GM12874 (cell line): ENCODE data around the gene NEO1.

Experiments used
- CTCF ChIP-seq: IDR thresholded peaks from 2 replicates; pipeline ENCODE4 v1.5.1; 2011; ENCODE audit warnings: low read depth, mild to moderate bottlenecking, control low read depth, low read length, moderate library complexity; ENCODE audit not compliant: insufficient read depth

NEO1 gene

GRCh38 chr15:73249499-73249898 is 197.2 kb downstream of the NEO1 start:
- no peak for TF ChIP-seq CTCF

DNA sequence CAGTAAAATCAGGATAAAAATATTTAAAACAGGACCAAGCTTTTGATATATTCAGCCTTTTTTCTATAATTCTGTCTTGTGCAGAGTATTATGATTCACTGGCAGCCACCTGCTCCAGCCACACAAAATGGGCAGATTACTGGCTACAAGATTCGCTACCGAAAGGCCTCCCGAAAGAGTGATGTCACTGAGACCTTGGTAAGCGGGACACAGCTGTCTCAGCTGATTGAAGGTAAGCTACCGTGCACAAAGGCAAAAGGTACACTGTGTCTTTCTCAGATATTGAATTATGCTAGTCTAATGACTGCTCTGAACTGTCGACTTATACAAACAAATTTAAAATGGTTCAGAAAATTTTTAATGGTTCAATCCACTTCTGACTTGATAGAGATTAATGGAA is 202.3 kb downstream of the NEO1 start:
- TF ChIP-seq CTCF, result no peak

DNA sequence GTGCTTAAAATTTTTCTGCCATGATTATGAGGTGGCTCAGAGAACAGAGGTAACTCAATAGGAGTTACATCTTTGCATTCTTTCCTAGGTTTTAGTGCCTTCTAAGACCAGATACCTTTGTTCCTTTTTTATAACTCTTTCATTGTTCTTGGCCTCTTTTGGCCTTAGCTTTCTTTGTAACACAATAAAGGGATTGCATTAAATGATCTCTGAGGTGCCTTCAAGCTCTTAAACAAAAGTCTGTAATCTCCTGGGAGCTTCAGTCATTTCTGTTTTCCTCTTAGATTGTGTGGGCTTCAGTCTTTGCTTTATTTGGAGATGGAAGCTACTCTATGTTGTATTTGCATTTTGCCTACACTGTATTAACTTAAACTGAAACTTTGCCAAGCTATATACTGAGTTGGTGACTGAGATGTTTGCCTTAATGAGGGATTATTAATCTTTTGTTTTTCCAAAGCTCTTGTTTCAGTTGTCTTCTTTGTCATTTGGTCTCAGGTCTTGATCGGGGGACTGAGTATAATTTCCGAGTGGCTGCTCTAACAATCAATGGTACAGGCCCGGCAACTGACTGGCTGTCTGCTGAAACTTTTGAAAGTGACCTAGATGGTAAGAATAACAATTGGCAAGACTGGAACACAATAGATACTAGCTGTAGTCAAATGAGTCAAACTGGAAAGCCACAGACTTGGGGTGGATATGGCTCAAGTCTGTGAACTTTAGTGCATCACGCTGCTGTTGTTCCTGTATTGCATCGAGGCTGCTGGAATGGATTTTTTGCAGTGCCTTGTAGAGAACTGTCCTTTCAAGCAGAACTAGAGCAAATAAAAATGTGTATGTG is 206.2 kb downstream of the NEO1 start:
- TF ChIP-seq CTCF, result no peak

DNA sequence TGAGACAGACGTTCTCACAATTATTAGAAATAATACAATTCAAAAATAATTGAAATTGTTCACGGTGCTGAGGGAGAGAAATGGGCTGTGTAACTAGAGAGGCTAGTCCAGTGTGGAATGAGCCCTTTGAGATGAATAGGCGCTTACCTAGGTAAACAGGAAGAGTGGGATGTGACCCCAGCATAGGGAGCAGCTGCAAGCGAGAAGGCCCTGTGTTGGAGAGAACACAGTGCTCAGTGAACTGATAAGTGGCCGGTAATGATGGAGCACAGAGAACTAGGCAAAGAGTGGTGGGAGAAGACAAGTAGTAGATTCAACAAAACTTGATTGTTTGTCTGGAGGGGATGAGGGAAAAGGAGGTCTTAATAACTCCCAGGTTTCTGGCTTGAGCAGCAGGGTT is 212.6 kb downstream of the NEO1 start:
- TF ChIP-seq CTCF, result no peak

- TF ChIP-seq CTCF, result peak; percentile 84
These were observed 213.4 kb downstream of the NEO1 start for GRCh38 chr15:73265536-73266153.

DNA sequence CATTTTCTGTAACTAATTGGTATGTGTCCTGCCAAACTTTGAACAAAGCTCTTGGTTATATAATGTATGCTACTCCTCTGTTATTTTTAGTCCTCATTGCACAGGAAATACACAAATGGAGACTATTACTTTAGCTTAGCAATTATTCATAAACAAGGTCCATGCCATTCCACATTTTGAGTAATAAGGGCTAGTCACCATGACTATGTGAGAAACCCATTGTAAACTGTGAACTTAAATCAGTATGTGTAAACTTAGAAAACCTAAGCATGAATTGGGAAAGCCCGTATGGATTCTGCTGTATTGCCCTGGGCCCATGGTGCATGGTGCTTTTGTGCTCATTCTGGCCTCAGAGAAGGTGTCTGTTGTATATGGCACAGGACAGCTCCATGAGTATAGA is 216.2 kb downstream of the NEO1 start:
- no peak for TF ChIP-seq CTCF

- no peak for TF ChIP-seq CTCF
These were observed 218.3 kb downstream of the NEO1 start for GRCh38 chr15:73270366-73271097.
